Mammary epithelial cell (primary cell): ENCODE measurements around the gene TNFSF8.
A peak's percentile ranks its signal among the peaks of the same experiment; 100 is the strongest.

Source experiments
- EZH2 ChIP-seq: IDR thresholded peaks from 2 replicates; pipeline ENCODE4 v1.6.1; 2012; ENCODE audit warnings: low read length, inconsistent platforms, borderline replicate concordance
- TF ChIP-seq, protein P1 (sequence below), 2 donors: IDR thresholded peaks in 1 of 2; conservative IDR thresholded peaks in 1 of 2; 2 replicates each; pipeline ENCODE4 v1.5.1; 2011 to 2012; ENCODE audit warnings: inconsistent platforms in 2 of 2, low read length in 2 of 2, mild to moderate bottlenecking in 2 of 2, control low read depth in 1 of 2, low read depth in 1 of 2; ENCODE audit not compliant: insufficient read depth in 1 of 2; ENCODE audit errors: extremely low read depth in 1 of 2

DNA sequence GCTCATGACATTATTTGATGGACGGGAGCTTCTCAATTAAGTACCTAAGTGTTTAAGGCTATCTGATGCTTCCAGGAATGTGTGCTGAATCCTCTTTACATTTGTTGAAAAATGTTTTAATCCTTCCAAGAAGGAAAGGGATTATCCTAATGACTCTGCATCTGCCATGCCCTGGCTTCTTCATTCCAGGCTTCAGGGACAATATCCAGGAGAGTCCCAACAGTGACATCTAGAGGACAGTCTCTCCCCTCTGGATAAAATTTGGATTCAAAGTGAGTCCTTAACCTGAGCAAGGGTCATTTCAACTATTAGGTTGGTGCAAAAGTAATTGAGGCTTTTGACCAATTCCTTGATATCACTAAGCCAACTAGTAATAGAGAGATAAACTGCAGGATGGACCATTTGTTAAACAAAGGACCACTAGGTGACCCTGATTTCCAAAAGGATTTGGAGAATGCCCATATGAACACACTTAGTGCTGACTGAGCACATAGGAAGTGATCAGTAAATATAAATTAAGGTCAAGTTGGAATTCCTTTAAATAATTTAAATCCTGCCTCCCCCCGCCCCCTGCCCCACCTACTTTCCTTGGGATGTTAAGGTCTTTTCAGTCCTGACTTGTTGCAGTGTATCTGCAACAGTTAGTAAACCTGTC lies 19.1 kb downstream of the TNFSF8 start:
- TF ChIP-seq, protein P1, sequence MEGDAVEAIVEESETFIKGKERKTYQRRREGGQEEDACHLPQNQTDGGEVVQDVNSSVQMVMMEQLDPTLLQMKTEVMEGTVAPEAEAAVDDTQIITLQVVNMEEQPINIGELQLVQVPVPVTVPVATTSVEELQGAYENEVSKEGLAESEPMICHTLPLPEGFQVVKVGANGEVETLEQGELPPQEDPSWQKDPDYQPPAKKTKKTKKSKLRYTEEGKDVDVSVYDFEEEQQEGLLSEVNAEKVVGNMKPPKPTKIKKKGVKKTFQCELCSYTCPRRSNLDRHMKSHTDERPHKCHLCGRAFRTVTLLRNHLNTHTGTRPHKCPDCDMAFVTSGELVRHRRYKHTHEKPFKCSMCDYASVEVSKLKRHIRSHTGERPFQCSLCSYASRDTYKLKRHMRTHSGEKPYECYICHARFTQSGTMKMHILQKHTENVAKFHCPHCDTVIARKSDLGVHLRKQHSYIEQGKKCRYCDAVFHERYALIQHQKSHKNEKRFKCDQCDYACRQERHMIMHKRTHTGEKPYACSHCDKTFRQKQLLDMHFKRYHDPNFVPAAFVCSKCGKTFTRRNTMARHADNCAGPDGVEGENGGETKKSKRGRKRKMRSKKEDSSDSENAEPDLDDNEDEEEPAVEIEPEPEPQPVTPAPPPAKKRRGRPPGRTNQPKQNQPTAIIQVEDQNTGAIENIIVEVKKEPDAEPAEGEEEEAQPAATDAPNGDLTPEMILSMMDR (conservative IDR thresholded peaks at IDR 0.05 in 1 of 2, IDR thresholded peaks at IDR 0.05 in 1 of 2; ENCODE audit: extremely low read depth in 1 of 2, insufficient read depth in 1 of 2, low read depth in 1 of 2, low read length in 2 of 2), result peak; percentile 64 to 83
- no peak for TF ChIP-seq EZH2
